HL-60 (cell line): ENCODE results near the gene KIF25.

ENCODE experiments used
- DNase-seq, 2 experiments: peaks; one replicate each; pipeline ENCODE4 v3.0.0-alpha.2; 2010 to 2020; ENCODE audit warnings: low read depth in 1 of 2, low spot score in 1 of 2
- H3K27ac ChIP-seq: fragments of 250-450 bp; sonication (Bioruptor Pico); replicated peaks from 2 replicates; pipeline ENCODE4 v1.5.1; 2020; ENCODE audit warnings: mild to moderate bottlenecking, moderate library complexity
- H3K27me3 ChIP-seq: fragments of 250-450 bp; sonication (Bioruptor Pico); 2 replicates; pipeline ENCODE4 v1.5.1; 2021; ENCODE audit warnings: mild to moderate bottlenecking, moderate library complexity; ENCODE audit not compliant: insufficient read depth, poor library complexity, severe bottlenecking
- H3K4me3 ChIP-seq: replicated peaks from 2 replicates; pipeline ENCODE4 v1.5.1; 2011; ENCODE audit warnings: mild to moderate bottlenecking, control low read depth, low read length; ENCODE audit not compliant: insufficient read depth
- GABPA ChIP-seq: IDR thresholded peaks from 2 replicates; pipeline ENCODE4 v1.6.1; 2012; ENCODE audit warnings: low read depth
- POLR2AphosphoS5 ChIP-seq: IDR thresholded peaks from 2 replicates; pipeline ENCODE4 v1.6.1; 2012; ENCODE audit warnings: low read depth
- SPI1 ChIP-seq: IDR thresholded peaks from 2 replicates; pipeline ENCODE4 v1.6.1; 2012; ENCODE audit warnings: low read depth, mild to moderate bottlenecking, borderline replicate concordance
- TF ChIP-seq, protein P1 (sequence below): IDR thresholded peaks from 2 replicates; pipeline ENCODE4 v1.6.1; 2012; ENCODE audit warnings: low read depth; ENCODE audit not compliant: insufficient replicate concordance
- TF ChIP-seq, protein P2 (sequence below): IDR thresholded peaks from one replicate; pipeline ENCODE4 v1.5.1; 2011; ENCODE audit warnings: low read length, control low read depth, inconsistent platforms; ENCODE audit not compliant: insufficient read depth

KIF25 gene

DNA sequence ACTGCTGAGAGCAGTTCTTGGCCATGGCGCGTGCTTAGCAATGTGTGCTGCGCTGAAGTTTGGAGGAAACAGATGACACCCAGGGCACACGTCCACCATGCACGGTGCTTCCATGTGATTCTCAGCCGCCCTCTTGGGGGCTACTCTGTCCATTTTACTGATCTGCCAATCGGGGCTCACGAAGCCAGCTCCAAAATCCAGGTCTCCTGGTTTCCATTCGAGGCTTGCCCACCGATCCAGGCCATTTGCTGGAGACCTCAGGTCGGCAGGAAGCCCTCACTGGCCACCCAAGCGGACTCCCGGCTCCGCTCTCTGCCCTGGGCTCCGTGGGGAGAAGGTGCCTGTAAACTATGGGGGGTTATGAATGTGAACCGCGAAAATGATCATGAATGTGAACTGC is 93.2 kb downstream of the KIF25 start:
- DNase-seq, result no peak
- Histone ChIP-seq H3K4me3 (no peak overlapping the region), H3K27ac (no peak overlapping the region), H3K27me3 (no peaks in the 10 kb centered on the region)
- TF ChIP-seq POLR2AphosphoS5 (no peak), GABPA (no peak), SPI1 (no peak)
- TF ChIP-seq, protein P1, sequence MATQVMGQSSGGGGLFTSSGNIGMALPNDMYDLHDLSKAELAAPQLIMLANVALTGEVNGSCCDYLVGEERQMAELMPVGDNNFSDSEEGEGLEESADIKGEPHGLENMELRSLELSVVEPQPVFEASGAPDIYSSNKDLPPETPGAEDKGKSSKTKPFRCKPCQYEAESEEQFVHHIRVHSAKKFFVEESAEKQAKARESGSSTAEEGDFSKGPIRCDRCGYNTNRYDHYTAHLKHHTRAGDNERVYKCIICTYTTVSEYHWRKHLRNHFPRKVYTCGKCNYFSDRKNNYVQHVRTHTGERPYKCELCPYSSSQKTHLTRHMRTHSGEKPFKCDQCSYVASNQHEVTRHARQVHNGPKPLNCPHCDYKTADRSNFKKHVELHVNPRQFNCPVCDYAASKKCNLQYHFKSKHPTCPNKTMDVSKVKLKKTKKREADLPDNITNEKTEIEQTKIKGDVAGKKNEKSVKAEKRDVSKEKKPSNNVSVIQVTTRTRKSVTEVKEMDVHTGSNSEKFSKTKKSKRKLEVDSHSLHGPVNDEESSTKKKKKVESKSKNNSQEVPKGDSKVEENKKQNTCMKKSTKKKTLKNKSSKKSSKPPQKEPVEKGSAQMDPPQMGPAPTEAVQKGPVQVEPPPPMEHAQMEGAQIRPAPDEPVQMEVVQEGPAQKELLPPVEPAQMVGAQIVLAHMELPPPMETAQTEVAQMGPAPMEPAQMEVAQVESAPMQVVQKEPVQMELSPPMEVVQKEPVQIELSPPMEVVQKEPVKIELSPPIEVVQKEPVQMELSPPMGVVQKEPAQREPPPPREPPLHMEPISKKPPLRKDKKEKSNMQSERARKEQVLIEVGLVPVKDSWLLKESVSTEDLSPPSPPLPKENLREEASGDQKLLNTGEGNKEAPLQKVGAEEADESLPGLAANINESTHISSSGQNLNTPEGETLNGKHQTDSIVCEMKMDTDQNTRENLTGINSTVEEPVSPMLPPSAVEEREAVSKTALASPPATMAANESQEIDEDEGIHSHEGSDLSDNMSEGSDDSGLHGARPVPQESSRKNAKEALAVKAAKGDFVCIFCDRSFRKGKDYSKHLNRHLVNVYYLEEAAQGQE, result no peak
- TF ChIP-seq, protein P2, sequence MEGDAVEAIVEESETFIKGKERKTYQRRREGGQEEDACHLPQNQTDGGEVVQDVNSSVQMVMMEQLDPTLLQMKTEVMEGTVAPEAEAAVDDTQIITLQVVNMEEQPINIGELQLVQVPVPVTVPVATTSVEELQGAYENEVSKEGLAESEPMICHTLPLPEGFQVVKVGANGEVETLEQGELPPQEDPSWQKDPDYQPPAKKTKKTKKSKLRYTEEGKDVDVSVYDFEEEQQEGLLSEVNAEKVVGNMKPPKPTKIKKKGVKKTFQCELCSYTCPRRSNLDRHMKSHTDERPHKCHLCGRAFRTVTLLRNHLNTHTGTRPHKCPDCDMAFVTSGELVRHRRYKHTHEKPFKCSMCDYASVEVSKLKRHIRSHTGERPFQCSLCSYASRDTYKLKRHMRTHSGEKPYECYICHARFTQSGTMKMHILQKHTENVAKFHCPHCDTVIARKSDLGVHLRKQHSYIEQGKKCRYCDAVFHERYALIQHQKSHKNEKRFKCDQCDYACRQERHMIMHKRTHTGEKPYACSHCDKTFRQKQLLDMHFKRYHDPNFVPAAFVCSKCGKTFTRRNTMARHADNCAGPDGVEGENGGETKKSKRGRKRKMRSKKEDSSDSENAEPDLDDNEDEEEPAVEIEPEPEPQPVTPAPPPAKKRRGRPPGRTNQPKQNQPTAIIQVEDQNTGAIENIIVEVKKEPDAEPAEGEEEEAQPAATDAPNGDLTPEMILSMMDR, result no peak

DNA sequence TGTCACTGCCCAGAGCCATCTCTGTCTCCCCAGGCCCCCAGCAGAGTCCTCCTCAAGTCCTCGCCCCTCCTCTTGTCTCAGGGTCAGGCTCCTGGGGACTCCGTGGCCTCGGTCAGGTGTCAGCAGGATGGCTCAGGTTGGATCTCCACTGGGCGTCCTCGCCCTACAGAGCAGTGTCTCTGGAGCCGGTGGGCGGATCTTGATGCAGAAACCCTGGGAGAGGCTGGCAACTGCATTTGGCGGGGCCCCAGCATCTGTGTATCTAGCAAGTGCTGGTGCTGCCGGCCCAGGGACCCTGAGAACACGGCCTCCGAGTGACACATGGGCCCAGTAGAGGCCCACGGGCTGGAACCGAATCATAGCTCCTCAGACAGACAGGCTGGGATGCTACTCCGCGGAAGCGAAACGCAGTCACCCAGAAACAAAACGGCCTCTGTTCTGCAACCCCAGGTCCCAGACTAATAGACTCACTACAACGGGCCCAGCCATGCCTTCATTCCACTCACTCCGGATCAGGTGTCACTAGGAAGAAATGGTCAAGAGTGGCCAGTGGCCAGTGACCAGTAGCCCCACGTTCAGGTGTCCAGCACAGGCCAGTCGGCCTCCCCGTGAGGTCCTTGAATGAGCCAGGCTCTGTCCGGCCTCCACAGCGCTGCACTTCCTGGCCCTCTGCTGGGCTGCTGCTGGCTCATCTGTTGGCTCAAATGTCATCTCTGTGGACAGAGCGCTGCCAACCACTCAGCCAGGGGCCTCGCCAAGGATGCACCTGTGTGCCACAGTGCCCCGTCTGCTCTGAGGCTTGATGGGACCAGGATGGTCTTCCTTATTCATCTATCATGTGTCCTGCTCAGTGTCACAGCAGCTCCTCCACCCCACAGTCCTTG is 94.2 kb downstream of the KIF25 start:
- H3K27ac ChIP-seq, result no peak overlapping the region
- H3K4me3 ChIP-seq, result no peak overlapping the region
- TF ChIP-seq, protein P1, result no peak
- TF ChIP-seq, protein P2, result no peak
- TF ChIP-seq SPI1 (no peak), GABPA (no peak), POLR2AphosphoS5 (no peak)

DNA sequence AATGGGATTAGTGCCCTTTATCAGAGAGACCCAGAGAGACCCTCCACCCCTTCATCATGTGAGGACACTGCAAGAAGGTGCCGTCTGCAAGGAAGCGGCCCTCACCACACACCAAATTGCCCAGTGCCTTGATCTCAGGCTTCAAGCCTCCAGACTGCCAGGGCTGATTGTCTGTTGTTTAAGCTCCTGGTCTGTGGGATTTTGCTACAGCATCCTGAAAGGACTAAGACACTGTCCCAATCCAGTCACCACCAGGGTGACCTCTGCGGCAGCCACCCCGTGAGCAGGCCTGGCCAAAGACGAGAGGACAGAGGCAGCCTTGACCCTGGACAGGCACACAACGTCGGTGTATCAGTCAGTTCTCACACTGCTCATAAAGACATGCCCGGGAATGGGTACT is 95.1 kb downstream of the KIF25 start:
- Histone ChIP-seq H3K27me3 (no peaks in the 10 kb centered on the region), H3K27ac (no peak overlapping the region), H3K4me3 (no peak overlapping the region)
- DNase-seq, result no peak
- TF ChIP-seq SPI1, result no peak
- TF ChIP-seq, protein P2, result no peak
- no peak for TF ChIP-seq POLR2AphosphoS5
- TF ChIP-seq, protein P1, result no peak
- no peak for TF ChIP-seq GABPA

More for the DNA sequence above, 94.2 kb downstream of the KIF25 start:
- no peak for DNase-seq
- no peaks in the 10 kb centered on the region for H3K27me3 ChIP-seq
